Measurements from ENCODE around the gene TTC13. TPM values are rescaled to one million over a fixed set of nuclear protein-coding genes. Genes with fewer than 3 reads are reported as not detected.

TTC13 gene
- total and polyA plus RNA-seq, 2 of the 13 experiments (the other 11 are each of a cell fraction or from before 2014, with no cell fraction given) = 5.8 to 15.9 TPM

- TF ChIP-seq ZBTB40 (IDR thresholded peaks at IDR 0.05) (no peak), ZBTB40 (CRISPR knock-in tag; IDR thresholded peaks at IDR 0.05) (peak; percentile 50), ATF3 (CRISPR knock-in tag; IDR thresholded peaks at IDR 0.05) (no peak), ZNF772 (CRISPR knock-in tag; IDR thresholded peaks at IDR 0.05) (no peak), JUN (CRISPR knock-in tag; IDR thresholded peaks at IDR 0.05) (no peak), PCBP1 (IDR thresholded peaks at IDR 0.05; ENCODE audit: borderline replicate concordance, low read depth, low read length) (no peak), GPN1 (CRISPR knock-in tag; IDR thresholded peaks at IDR 0.05; ENCODE audit: borderline replicate concordance) (no peak), GZF1 (CRISPR knock-in tag; IDR thresholded peaks at IDR 0.05) (no peak), SIX1 (CRISPR knock-in tag; IDR thresholded peaks at IDR 0.05; ENCODE audit: borderline replicate concordance) (no peak), ZNF121 (CRISPR knock-in tag; IDR thresholded peaks at IDR 0.05) (no peak), IRF2 (CRISPR knock-in tag; IDR thresholded peaks at IDR 0.05) (no peak), ZNF367 (CRISPR knock-in tag; IDR thresholded peaks at IDR 0.05; ENCODE audit: borderline replicate concordance) (no peak), ZNF660 (CRISPR knock-in tag; IDR thresholded peaks at IDR 0.05; ENCODE audit: borderline replicate concordance, low read depth) (no peak), FOXK1 (CRISPR knock-in tag; IDR thresholded peaks at IDR 0.05; ENCODE audit: borderline replicate concordance, low read depth) (no peak), SATB2 (CRISPR knock-in tag; IDR thresholded peaks at IDR 0.05) (no peak), HCFC1 (IDR thresholded peaks at IDR 0.05; ENCODE audit: low read depth, low read length) (no peak), LCORL (IDR thresholded peaks at IDR 0.05) (no peak), LCORL (CRISPR knock-in tag; IDR thresholded peaks at IDR 0.05) (peak; percentile 36), ZNF513 (CRISPR knock-in tag; conservative IDR thresholded peaks at IDR 0.05) (no peak), SP1 (IDR thresholded peaks at IDR 0.05) (no peak), SP1 (CRISPR knock-in tag; IDR thresholded peaks at IDR 0.05) (no peak), ELF1 (CRISPR knock-in tag; IDR thresholded peaks at IDR 0.05) (peak; percentile 34; the same call in 1 of the 2 replicates), NAIF1 (CRISPR knock-in tag; IDR thresholded peaks at IDR 0.05; ENCODE audit: borderline replicate concordance) (no peak)
Measured at GRCh38 chr1:230868736-230869385, 109.8 kb downstream of the TTC13 start (continued).
